G401.6 (cell line): ENCODE measurements around the gene RABGEF1.
"Not testable (repeated sequence)": the region's sequence is repeated elsewhere in the genome, so short reads cannot be mapped to it uniquely, and the experiment has no call there.

Source experiments
- FAIRE-seq: peaks from 2 replicates; lab custom pipeline; 2012; peaks lifted over from hg19 to GRCh38; lab: Jason Lieb, UNC

Gene RABGEF1

GRCh38 chr7:66735850-66736249, 4.7 kb upstream of the RABGEF1 start:
- no peak for FAIRE-seq

DNA sequence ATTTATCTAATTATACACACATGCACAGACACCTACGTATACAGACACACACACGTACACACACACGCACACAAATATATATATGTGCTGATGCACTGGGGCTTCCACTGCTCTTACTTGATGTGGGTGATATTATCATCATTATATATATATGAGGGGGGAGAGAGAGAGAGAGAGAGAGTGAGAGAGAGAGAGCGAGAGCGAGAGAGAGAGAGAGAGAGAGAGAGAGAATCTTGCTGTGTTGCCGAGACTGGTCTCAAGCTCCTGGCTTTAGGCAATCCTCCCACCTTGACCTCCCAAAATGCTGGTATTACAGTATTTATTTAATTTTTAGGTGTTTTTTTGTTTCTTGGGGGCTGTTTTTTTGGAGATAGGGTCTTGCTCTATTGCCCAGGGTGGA, 3.6 kb upstream of the RABGEF1 start:
- no peak for FAIRE-seq

GRCh38 chr7:66737667-66738066, 2.9 kb upstream of the RABGEF1 start:
- no peak for FAIRE-seq

DNA sequence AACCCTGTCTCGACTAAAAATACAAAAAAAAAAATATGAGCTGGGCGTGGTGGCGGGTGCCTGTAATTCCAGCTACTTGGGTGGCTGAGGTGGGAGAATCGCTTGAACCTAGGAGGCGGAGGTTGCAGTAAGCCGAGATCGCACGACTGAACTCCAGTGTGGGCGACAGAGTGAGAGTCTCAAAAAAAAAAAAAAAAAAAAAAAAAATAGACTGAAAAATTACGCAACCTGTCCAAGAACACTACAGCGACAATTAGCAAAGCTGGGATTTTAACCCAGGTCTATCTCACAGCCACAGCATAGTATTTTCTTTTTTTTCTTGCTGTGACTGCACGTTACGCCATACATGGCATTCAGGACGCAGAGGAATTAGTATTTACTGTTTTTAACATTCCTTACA, 1.1 kb upstream of the RABGEF1 start:
- FAIRE-seq = no peak

GRCh38 chr7:66739953-66740301, 606 bp upstream of the RABGEF1 start:
- no peak for FAIRE-seq

DNA sequence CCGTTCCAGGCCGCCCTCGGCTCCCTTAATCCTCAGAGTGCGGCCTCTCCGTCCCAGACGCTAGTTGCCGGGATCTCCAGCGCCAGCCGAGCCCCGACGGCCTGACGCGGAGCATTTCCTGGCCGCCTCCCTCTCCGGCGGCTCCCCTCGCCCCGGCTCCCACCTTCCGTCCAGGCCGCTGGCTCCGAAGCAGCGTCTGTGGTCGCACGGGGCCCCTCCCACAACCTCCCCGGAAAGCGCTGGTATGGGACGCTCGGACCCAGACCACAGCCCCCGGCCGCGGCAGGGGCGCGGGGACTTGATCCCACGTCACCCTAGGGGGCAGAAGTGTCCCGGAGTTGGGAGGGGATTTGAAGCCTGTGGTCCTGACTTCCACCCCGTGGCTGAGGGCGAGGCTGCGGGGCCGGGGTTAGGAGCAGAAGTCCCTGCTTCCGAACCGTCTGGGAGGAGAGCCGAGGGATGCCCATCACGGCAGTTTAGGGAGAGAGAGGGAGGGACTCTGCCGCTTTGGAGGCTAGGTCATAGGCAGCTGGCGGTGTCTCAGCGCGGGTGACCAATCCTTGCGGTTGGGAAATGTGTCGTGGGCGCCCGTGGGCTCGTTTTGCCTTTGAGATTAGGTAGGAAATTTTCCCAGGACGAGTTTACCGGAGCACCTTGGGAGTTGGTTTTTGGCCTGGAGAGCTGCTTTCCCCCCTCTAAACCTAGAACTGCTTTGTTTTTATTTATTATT, 612 bp downstream of the RABGEF1 start:
- FAIRE-seq = not testable (repeated sequence)

- FAIRE-seq = no peak
These were observed 1.1 kb downstream of the RABGEF1 start for GRCh38 chr7:66741710-66742049.

DNA sequence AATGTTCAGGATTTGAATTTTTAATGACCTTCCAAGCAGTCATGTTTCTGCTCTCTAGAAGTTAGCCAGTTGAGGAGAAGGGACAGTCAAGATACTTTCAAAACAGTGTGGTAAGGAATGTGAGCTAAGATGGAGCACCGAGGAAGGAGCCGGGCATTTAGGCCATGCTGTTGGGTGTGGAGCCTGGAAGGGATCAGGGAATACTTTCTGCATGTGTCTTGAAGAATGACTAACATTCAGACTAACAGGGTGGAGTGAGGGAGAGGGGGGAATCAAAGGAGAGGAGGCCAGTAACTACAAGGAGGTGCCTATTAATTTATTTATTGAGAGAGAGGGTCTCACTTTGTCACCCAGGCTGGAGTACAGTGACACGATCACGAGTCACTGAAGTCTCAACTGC, 1.8 kb downstream of the RABGEF1 start:
- not testable (repeated sequence) for FAIRE-seq

DNA sequence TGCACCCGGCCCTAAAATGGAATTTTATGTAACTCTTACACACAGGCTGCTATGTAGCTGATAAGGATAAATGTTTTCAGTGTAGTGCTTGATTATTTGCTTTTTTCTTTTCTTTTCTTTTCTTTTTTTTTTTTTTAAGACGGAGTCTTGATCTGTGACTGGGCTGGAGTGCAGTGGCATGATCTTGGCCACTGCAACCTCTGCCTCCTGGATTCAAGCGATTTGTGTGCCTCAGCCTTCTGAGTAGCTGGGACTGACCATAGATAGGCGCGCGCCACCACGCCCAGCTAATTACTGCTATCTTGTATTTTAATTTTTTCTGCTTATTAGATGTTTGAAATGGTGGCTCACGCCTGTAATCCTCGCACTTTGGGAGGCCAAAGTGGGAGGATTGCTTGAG, 3.4 kb downstream of the RABGEF1 start:
- FAIRE-seq = no peak

- peak; percentile 8 for FAIRE-seq
These were observed 6.9 kb downstream of the RABGEF1 start for GRCh38 chr7:66747385-66747784.

DNA sequence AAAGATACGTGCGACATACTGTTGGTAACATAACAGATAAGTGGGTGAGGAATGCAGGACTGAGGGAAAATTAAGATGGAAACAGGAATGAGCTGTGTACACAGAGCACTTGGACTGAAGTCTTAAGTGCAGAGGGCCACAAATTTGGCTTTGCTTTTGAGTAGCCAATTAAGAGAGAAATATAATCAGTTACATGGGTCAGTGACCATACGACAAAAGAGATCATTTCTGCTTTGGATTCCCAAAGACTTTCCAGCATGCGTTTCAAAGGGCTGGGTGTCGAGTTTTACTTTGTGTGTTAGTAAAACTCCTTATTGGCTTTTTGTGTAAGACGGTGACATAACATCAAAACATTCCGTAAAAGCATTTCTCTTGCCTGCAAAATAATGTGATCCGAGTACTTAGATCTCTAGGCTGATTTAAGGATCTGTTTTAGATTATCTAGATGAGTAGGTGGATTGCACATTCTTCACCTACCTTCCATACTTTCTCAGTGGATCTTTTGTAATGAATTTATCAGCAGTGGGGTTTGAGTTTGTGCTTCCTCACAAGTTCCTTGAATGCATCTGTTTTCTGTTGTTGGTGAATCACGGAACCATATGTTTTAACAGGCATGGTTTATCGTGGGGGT, 7.5 kb downstream of the RABGEF1 start:
- FAIRE-seq = no peak

DNA sequence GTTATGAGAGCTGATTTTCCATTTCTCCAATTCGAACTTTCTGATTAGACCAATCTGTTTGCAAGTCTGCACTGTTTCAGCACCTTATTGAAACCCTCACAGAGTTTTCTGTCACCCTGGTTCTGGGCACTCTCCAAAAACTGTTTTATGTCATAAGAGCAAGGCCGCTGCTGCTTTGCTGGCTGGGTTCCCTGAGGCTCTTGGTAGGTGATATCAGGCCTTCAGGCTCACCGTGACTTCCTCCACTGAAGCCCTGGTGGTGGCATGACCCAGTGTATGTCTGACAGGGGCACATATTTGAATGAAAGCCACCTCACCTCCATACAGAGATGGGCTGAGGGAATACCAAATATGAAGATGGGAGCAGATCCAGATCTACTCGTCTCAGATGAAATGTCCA, 8.3 kb downstream of the RABGEF1 start:
- no peak for FAIRE-seq

GRCh38 chr7:66751945-66752344, 11.4 kb downstream of the RABGEF1 start:
- no peak for FAIRE-seq

DNA sequence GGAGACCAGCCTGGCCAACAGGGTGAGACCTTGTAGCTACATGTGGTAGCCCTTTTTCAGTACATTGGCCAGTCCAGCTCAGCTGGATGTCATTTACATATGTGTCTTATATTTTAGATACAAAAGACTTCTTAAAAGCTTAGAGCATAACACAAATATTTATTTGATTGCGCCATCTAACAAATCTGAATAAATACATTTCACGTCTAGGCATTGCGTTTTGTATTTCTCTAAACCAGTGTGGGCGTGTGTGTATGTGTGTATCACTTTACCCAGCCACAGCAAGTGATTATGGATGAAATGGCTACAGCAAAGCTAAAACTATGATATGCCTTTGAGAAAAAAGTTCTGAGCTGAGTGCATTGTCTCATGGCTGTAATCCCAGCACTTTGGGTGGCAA, 14.0 kb downstream of the RABGEF1 start:
- no peak for FAIRE-seq

GRCh38 chr7:66755059-66755458, 14.5 kb downstream of the RABGEF1 start:
- not testable (repeated sequence) for FAIRE-seq

GRCh38 chr7:66756227-66756626, 15.7 kb downstream of the RABGEF1 start:
- FAIRE-seq = not testable (repeated sequence)

DNA sequence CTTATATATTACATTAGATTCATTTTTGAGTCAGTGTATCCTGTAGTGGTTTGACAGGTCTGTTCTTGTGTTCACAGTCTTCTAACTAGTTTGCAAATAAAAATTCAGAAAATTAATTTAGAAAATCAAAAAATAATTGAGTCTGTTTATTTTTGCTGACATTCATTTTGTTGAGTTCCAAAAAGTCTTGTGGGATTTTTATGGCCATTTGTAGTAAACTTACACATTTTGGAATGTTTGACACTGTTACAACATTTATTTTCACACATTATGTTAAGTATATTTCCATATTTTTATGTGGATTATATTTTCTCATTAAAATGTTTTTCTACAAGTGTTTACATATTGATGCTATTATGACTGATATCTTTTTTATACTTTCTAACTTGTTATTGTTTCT, 16.4 kb downstream of the RABGEF1 start:
- no peak for FAIRE-seq

GRCh38 chr7:66757939-66758338, 17.4 kb downstream of the RABGEF1 start:
- FAIRE-seq = no peak

DNA sequence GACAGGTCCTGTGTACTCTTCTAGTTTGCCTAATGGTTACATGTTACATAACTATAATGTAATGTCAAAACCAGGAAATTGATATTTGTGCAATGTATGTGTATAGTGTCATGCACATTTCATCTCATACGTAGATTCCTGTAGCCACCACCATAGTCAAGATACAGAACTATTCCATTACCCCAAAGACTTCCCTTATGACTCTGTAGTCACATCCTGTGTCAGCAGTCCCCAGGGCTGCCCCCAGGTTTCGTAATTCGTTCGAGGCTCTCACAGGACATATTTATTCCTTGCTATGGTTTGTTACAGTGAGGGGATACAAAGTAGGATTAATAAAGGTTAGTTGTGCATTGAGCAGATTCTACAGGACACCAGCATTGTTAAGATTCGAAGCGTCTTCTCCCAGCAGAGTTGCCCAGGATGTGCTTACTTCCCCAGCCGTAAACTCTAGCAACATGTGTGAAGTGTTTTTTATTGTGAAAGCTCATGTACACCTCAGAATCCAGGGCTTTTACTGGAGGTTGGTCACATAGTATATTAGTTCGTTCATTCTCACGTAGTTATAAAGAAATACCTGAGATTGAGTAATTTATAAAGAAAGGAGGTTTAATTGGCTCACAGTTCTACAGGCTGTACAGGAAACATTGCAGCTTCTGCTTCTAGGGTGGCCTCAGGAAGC, 18.6 kb downstream of the RABGEF1 start:
- FAIRE-seq = no peak

GRCh38 chr7:66763183-66763582, 22.6 kb downstream of the RABGEF1 start:
- FAIRE-seq = not testable (repeated sequence)

DNA sequence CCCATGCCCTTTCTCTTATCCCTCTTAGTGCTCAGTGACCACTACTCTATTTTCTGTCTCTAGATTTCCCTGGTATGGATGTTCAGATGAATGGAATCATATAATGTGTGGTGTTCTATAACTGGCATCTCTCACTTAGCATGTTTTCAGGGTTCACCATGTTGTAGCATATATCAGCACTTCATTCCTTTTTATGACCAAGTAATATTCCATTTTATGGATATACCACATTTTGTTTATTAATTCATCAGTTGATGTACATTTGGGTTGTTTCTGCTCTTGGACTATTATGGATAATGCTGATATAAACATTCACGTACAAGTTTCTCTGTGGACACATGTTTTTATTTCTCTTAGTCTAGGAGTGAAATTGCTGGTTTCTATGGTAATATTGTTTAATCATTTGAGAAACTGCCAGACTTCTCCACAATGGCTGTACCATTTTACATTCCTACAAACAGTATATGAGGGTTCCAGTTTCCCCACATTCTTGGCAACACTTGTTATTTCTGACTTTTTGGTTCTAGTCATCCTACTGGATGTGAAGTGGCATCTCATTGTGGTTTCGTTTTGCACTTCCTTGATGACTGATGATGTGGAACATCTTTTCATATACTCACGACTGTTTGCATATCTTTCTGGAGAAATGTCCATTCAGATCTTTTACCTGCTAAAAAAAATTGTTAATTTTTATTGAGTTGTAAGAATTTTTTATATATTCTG, 23.3 kb downstream of the RABGEF1 start:
- not testable (repeated sequence) for FAIRE-seq

- FAIRE-seq = not testable (repeated sequence)
These were observed 24.4 kb downstream of the RABGEF1 start for GRCh38 chr7:66764905-66765304.
